ENCODE data around the gene OVOL3. TPM values are rescaled to one million over a fixed set of nuclear protein-coding genes. Genes with fewer than 3 reads are reported as not detected.

OVOL3 gene
- total and polyA plus RNA-seq, 4 donors, result not detected

GRCh38 chr19:36106441-36106840 is 4.5 kb upstream of the OVOL3 start (continued):
- TF ChIP-seq ZBTB33 (IDR thresholded peaks at IDR 0.05) (no peak), SP1 (IDR thresholded peaks at IDR 0.05) (no peak)

GRCh38 chr19:36106991-36107390 is 4.0 kb upstream of the OVOL3 start:
- Histone ChIP-seq H3K4me3 (ENCODE audit: low read depth in 1 of 3, low read length in 3 of 3) (no peak overlapping the region), H3K9me3 (ENCODE audit: control insufficient read depth in 4 of 4, low read length in 3 of 4) (no peaks in the 10 kb centered on the region), H3K9ac (ENCODE audit: low read depth in 1 of 2, low read length in 2 of 2) (no peak overlapping the region), H3K4me1 (ENCODE audit: control insufficient read depth in 4 of 4, insufficient read depth in 4 of 4, low read length in 3 of 4) (no peaks in the 10 kb centered on the region), H3K36me3 (ENCODE audit: control insufficient read depth in 4 of 4, insufficient read depth in 3 of 4, low read depth in 1 of 4, low read length in 3 of 4) (peaks cover 0 to 5% (median 0%) of the 10 kb centered on the region in 4 donors), H3K27ac (ENCODE audit: low read depth in 1 of 2, low read length in 2 of 2) (no peak overlapping the region), H3K27me3 (ENCODE audit: control insufficient read depth in 4 of 4, insufficient read depth in 4 of 4, low read length in 3 of 4) (no peaks in the 10 kb centered on the region)
- DNase-seq (ENCODE audit: low spot score), result no peak
- no peak for TF ChIP-seq CTCF (IDR thresholded peaks at IDR 0.05; ENCODE audit: low read depth, low read length, missing input control)
- no peak for TF ChIP-seq RAD21 (IDR thresholded peaks at IDR 0.05)
- TF ChIP-seq ATF3 (IDR thresholded peaks at IDR 0.05), result no peak
- no peak for TF ChIP-seq FOXA2 (IDR thresholded peaks at IDR 0.05)
- no peak for TF ChIP-seq SP1 (IDR thresholded peaks at IDR 0.05)
- TF ChIP-seq FOXA1 (IDR thresholded peaks at IDR 0.05), result no peak
- no peak for TF ChIP-seq GABPA (IDR thresholded peaks at IDR 0.05 in 1 of 2, conservative IDR thresholded peaks at IDR 0.05 in 1 of 2)
- TF ChIP-seq ZBTB33 (IDR thresholded peaks at IDR 0.05), result no peak
- no peak for TF ChIP-seq HNF4A (conservative IDR thresholded peaks at IDR 0.05)
- TF ChIP-seq NR2F2 (IDR thresholded peaks at IDR 0.05), result no peak
- TF ChIP-seq RXRA (IDR thresholded peaks at IDR 0.05), result no peak
- TF ChIP-seq REST (IDR thresholded peaks at IDR 0.05), result no peak
- no peak for TF ChIP-seq EGR1 (IDR thresholded peaks at IDR 0.05; ENCODE audit: low read depth in 2 of 2)
- TF ChIP-seq HNF4G (IDR thresholded peaks at IDR 0.05), result no peak
- TF ChIP-seq, protein P1, sequence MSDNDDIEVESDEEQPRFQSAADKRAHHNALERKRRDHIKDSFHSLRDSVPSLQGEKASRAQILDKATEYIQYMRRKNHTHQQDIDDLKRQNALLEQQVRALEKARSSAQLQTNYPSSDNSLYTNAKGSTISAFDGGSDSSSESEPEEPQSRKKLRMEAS (IDR thresholded peaks at IDR 0.05), result no peak
- TF ChIP-seq JUND (IDR thresholded peaks at IDR 0.05), result no peak
- TF ChIP-seq YY1 (IDR thresholded peaks at IDR 0.05), result no peak
- no peak for TF ChIP-seq TAF1 (conservative IDR thresholded peaks at IDR 0.05)
- 96% methylated on average over 5 of the region's 5 CpGs for WGBS
